GM21381 (cell line): ENCODE data around the gene EIF4B.
"Not testable (repeated sequence)": the region's sequence is repeated elsewhere in the genome, so short reads cannot be mapped to it uniquely, and the experiment has no call there.

Source experiments
- ATAC-seq: cut with Tn5 transposase; IDR thresholded peaks from one replicate; pipeline ENCODE4 v1.9.1; 2021; ENCODE audit warnings: mild to moderate bottlenecking, moderate library complexity; ENCODE audit not compliant: unreplicated experiment

Gene EIF4B

DNA sequence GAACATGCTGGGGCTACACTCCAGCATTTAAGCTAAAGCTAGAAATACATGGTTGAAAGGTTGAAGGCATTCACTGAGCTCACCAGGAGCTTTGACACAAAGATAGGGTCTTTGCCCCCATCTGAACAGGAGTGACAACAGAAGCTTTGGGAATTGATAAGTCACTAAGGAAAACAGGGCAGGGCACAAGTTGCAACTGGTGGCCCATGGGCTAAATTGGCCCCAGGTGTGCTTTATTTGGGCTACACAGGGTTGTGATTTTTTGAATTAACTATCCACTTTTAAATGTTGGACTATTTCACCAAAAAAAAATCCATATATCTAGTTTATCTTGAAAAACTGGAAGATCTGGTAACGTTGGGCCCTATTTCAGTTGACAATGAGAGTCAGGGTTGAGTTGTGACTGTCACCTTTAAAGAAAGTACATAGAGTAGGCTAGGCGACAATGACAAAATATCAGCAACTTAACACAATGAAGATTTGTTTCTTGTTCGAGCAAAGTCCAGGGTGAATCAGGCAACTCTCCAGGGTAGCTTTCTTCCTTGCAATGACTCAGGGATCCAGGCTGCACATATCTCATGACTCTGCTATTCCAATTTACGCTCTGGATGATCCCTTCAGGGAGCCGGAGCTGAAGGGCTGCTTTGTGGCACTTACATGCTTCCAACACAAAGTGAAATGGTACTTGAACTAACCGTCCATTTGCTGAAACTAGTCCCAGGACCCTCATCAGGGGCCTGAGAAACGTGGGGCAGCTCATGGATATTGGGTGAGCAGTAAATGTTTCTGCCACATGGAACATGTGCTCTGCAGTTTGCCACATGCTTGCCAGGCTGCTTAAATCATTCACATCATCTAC is 13.3 kb upstream of the EIF4B start:
- no peak for ATAC-seq

DNA sequence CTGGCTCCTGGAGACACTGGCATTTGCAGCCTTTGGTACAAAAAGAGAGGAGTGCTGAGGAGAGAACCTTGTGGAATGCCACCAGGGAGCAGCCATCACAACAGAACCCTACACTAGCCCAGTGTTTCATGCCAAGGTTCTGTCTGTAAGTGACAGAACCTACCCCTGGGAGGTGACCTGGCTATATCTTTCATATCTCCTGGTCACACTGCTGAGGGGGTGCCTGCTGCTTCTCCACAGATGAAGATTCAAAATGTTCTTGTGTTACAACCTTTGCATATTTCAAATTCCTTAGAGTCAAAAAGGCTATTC is 12.7 kb upstream of the EIF4B start:
- ATAC-seq = no peak

DNA sequence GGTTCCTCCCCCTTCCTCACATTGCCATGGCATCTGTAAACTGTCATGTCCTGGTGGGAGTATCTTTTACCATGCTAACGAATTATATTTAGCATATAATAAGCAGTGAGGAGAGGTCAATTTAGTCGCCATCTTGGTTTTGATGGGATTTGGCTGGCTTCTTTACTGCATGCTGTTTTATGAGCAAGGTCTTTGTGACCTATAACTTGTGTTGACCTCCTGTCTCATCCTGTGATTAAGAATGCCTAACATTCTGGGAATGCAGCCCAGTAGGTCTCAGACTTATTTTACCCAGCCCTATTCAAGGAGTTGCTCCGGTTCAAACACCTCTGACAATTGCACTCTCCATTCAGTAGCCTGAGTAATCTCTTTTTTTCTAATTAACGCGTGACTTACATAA is 2.1 kb upstream of the EIF4B start:
- ATAC-seq = no peak

DNA sequence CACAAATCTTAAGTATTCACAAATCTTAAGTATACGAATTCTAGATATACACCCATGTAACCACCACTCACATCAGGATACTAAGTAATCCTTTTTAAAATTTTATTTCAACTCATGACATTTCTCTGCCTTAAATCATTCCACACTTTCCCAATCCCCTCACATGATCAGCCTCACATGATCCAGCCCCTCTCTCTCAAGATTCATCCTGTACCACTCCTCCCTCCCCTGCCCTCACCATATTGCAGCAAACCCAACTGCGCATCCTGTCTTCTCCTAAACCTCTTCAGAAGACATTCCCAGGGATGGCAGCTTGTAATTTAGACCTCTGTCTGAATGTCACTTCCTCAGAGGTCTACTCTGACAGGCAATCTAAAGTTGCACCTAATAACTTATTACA is 1.7 kb upstream of the EIF4B start:
- ATAC-seq = no peak

DNA sequence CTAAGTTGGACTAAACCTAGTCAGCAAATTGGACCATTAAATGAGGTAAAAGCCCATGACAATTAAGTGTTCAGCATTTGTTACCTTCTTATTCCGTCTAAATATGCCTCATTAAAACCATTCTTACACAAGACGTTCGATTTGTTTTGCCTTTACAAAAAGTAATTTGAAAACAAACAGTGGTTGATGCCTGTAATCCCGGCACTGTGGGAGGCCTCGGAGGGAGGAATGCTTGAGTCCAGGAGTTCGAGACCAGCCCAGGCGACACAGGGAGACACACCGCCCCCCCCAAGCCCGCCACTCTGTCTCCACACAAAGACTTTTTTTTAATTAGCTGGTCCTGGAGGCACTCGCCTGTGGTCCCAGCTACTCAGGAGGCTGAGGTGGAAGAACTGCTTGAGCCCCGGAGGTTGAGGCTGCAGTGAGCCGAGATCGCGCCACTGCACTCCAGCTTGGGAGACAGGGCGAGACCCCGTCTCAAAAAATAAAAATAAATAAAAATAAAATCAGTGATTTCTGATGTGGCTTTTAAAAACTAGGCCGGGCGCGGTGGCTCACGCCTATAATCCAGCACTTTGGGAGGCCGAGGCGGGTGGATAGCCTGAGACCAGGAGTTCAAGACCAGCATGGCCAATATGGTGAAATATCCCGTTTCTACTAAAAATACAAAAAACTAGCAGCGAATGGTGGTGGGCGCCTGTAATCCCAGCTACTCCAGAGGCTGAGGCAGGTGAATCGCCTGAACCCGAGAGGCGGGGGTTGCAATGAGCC is 856 bp upstream of the EIF4B start:
- no peak for ATAC-seq

DNA sequence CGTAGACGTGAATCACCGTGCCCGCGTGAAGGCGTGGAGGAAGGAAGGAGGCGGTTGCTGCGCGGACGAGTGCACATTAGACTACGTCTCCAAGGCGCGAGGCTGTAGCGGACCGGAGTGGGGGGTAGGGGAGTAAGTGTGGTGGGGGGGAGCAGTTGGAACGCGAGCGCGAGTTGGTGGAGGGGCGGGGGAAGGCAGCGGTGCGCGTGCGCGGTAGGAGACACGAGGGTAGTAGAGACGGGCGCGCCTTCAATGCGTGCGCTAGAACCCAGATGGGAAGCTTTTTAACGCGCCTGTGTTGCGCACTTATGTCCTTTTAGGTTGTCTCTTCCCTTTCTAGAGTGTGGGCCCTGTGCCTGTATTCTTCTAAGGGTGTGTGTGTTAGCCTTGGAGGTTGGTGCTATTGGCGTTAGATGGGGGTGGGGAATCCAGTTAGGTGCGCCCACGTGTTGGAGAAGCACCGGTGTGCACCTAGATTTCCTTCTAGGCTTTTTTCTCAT is 604 bp downstream of the EIF4B start:
- no peak for ATAC-seq

DNA sequence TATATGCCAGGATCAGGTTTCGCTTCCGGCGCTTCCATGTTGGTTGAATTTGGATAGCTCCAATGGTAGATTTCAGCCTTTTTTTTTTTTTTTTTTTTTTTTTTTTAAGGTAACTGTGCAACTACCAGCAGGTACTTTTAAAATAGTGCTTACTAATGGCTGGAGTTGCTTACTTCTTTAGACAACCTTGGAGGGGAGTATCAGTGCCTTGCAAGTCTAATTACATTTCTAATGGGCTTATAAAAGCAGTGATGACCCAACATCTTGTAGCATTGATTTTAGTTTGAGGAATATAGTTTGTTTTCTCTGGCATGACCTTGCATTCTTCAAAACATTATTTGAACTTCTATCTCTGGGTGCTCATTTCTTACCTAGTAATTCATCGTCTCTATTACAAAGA is 1.1 kb downstream of the EIF4B start:
- ATAC-seq = no peak

DNA sequence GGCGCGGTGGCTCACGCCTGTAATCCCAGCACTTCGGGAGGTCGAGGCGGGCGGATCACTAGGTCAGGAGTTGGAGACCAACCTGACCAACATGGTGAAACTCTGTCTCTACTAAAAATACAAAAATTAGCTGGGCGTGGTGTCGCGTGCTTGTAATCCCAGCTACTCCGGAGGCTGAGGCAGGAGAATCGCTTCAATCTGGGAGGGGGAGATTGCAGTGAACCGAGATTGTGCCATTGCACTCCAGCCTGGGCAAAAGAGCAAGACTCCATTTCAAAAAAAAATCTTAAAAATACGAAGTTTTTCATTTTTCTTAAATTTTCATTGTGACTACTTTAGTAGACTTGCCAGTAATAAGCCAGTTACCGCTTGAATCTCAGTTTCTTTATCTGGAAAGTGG is 2.5 kb downstream of the EIF4B start:
- ATAC-seq = not testable (repeated sequence)

DNA sequence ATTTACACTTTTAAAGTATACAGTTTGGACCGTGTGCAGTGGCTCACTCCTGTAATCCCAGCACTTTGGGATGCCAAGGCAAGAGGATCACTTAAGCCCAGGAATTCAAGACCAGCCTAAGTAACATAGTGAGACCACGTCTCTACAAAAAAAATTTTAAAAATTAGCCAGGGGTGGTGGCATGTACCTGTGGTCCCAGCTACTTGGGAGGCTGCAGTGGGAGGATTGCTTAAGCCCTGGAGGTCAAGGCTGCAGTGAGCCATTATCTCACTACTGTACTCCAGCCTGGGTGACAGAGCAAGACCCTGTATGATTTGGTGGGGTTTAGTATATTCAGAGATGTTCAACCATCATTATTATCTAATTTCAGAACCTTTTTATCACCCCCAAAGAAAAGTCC is 4.7 kb downstream of the EIF4B start:
- ATAC-seq = no peak

DNA sequence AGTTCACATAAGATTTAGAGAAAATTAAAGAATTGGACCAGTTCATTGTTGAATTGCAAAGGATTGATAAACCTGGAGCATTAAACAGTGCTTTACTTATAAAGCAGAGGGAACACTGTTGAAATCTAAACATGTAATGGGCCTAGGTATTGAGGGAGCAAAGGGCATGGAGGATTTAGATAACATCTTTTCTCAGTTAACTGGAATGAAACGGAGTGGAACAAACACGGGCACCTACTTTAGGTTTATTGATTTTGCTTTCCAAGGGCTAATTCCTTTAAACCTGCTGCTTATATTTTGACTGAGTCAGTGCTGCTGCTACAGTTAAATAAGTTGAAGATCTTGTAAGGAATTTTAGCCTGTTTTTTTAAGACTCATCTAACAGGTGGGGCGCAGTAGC is 5.6 kb downstream of the EIF4B start:
- no peak for ATAC-seq

DNA sequence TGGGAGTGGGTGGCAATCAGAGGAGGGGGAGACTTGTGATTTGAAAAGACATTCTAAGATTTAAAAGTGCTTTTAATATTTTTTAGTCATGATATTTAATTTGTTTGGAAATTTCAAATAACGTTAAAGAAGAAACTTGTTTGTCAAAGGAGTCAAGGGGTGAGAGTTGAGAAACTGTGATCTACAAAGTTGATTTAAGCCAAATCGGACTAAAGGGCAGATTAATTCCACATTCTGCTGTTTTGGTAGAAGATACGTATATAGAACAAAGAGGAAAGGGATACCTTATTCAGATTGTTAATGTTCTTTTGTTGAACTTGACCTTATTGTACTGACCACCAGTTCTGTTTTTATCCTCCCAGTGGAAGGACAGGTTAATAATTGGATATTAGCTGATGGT is 6.7 kb downstream of the EIF4B start:
- ATAC-seq = no peak

DNA sequence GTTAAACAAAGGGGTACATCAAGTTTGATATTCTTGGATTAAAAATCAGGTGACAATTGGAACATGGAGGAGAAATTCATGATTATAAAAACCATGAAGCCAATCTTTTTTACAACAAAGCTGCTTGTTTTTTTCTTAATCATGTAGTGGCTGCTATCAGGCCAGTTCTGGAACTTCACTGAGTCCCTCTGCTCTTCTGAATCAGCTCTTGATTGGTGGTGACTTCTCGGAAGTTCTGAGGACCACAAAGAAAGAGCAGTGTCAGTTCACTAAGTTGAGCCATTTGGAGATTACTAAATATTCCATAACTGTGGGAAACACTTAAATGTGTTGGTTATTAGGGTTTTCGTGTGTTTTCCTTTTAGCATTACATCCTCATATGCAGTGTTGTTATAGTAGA is 8.5 kb downstream of the EIF4B start:
- ATAC-seq = no peak

DNA sequence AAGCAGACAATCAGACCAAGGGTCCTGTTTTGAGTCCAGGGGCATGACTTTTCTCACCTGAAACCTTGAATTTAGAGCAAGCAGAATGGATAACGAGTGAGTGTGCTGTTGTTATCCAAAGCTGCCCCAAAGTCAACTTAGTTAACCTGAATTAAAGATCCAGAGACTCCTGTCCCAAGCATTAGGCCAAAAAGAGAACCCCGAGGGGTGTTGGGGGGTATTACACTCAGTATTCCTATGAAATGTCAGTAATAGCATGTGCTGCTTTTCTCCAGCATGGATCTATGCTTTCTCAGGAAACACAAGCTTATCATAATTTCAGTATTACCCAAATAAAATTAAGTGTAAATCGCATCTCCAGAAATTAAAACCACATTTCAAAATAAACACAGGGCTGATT is 19.0 kb downstream of the EIF4B start:
- no peak for ATAC-seq

DNA sequence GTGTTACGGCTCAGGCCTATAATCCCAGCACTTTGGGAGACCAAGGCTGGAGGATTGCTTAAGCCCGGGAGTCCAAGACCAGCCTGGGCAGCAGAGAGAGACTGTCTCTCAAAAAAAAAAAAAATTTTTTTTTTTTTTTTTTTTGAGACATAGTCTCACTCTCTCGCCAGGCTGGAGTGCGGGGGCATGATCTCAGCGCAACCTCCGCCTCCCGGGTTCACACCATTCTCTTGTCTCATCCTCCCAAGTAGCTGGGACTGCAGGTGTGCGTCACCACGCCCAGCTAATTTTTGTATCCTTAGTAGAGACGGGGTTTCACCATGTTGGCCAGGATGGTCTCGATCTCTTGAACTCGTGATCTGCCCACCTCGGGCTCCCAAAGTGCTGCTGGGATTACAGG is 20.8 kb downstream of the EIF4B start:
- ATAC-seq = not testable (repeated sequence)

DNA sequence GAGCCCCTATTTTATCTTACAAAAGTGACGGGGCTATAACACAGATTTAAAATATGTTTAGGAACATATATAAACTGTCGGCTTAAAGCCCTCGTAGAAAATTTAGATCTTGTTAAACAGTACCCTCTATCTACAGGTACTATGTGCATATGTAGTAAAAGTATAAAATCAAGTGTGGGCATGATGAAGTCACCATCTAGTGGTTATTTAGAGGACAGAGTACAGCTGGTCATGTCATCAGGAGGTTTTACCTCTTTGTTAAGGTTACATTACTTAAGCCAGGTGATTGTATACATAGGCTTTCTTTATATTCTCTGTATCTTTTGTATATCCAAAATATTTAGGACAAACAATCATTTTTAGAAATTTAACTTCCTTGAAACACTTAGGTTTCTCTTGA is 25.4 kb downstream of the EIF4B start:
- ATAC-seq = no peak

DNA sequence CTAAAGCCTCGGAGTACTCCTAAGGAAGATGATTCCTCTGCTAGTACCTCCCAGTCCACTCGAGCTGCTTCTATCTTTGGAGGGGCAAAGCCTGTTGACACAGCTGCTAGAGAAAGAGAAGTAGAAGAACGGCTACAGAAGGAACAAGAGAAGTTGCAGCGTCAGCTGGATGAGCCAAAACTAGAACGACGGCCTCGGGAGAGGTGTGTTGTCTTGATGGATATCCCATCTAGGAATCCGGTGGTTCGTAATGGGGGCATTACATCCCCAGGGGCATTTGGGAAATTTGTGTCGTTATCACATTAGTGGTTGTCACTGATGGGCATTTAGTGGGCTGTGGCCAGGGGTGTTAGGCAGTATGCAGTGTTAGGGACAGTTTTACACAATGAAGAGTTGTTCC is 27.6 kb downstream of the EIF4B start:
- ATAC-seq = not testable (repeated sequence)

DNA sequence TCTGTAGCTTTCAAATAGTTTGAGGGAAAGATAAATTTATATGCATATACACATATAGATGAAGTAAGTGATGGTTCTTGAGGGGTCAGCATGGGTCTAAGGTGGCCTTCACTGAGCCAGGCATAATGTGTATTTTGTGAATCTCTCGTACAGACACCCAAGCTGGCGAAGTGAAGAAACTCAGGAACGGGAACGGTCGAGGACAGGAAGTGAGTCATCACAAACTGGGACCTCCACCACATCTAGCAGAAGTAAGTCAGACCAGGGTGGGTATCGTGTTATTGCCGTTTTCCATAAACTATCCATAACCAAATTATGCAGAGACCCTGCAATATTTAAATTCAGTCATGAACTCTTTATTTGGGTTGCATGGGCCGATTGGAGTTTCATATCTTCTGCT is 28.2 kb downstream of the EIF4B start:
- no peak for ATAC-seq

DNA sequence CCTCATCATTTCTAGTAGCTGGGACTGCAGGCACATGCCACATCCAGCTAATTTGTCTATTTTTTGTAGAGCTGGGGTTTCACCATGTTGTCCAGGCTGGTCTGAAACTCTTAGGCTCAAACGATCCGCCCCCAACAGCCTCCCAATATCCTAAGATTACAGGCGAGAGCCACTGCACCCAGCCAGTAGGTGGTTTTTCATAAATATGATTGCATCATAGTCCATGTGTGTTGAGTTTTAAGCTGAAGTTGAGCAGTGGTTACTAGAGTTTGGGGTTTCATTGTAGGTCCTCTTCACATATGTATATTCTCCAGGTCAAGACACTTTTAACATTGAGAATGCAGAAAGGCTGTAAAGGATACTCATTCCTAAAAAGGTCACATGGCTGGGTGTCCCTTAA is 30.5 kb downstream of the EIF4B start:
- no peak for ATAC-seq

DNA sequence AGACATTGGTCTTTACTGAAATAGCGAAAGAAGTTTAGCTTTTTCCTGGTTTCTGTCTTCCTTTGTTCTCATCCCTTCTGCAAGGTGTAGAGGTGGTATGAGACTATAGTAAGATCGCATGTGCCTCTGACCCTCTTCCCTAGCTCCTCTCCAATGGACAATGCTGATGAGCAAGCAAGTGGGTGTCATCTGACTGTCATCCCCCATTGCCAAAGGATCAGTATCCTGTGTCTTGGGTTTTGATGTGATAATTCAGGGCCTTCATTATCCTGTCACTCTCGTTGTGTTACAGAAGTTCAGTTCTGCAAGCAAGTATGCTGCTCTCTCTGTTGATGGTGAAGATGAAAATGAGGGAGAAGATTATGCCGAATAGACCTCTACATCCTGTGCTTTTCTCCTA is 33.6 kb downstream of the EIF4B start:
- no peak for ATAC-seq

DNA sequence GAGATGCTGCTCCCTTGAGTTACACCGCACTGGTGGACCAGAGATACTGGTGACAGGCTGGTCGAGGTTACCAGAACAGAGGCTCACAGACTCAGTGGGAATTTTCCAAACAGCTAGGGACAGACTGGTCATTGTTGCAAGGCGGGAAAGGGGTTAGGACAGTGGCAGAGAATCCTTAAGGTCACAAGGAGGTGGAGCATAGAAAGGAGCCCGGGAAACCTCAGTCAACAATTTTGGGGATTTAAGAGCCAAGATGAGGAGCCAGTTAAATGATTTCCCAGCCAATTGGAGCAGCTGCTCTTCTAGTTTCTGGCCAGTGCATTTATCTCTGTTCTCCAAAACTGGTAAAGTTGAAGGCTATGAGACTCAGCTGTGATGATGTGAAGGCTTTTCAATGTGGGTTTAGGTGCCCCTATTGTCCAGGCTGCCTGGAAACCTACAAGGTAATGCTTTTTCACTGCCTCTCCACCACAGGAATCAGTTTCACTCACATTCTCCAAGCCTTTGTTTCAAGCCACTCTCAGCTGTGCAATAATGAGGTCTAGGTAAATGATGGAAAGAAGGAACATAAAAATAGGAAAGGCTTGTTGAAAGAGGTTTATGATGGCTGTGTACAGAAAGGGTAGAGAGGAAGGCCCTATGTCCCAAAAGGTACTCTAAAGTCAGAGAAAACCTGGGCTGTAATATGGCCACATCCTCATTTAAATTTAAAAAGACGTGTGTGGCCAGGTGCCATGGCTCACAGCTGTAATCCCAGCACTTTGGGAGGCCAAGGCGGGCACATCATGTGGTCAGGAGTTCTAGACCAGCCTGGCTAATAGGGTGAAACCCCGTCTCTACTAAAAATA is 36.6 kb downstream of the EIF4B start:
- no peak for ATAC-seq

DNA sequence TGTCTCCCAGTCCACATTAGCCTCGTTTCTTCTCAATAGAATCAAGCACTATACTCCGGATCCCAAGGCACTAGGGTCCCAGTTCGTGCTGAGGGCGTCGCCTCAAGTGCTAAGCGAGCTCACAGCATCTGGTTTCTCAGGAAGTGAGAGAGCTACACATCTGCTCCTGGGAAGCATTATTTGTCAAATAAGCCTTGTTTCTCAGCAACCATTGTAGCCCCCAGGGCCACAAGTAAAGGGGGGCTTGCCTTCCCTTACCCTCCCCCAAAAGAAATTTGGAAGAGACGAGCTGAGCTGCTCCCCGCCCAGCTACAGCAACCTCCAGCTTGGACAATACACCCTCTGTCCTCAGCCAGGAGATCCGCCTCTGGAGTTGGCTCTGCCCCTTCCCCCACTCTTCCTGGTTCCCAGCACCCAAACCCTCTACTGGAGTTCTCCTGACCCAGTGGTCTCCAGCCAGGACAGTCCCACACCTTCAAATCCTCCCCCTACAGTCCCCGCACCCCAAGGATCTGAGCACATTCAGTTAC is 37.9 kb downstream of the EIF4B start:
- ATAC-seq = no peak
